Tibial artery (tissue), 4 donors: ENCODE data around the gene PTS.

ENCODE experiments used
- DNase-seq, 2 donors: peaks; one replicate each; pipeline ENCODE4 v3.0.0-alpha.2; 2019
- H3K27ac ChIP-seq, 2 donors: fragments of 200-600 bp; sonication (generic) in 1 of 2; 1 replicate in 1 of 2; 2 replicates in 1 of 2; pipeline ENCODE4 v1.5.1; 2018 to 2019; ENCODE audit warnings: mild to moderate bottlenecking in 1 of 2
- H3K27me3 ChIP-seq, 2 donors: fragments of 200-600 bp; sonication (generic) in 1 of 2; one replicate each; pipeline versions ENCODE4 v1.5.1 to v1.6.0; 2016 to 2019
- H3K36me3 ChIP-seq, 3 donors: fragments of 200-600 bp; sonication (generic) in 2 of 3; one replicate each; pipeline ENCODE4 v1.5.1; 2016 to 2019; ENCODE audit warnings: mild to moderate bottlenecking in 2 of 3
- H3K4me1 ChIP-seq, 4 donors: fragments of 200-600 bp; sonication (generic) in 2 of 4; 1 replicate in 3 of 4; 2 replicates in 1 of 4; pipeline ENCODE4 v1.5.1; 2016 to 2019
- H3K4me3 ChIP-seq, 2 donors: fragments of 200-600 bp; sonication (generic) in 1 of 2; 1 replicate in 1 of 2; 2 replicates in 1 of 2; pipeline ENCODE4 v1.5.1; 2018 to 2019; ENCODE audit warnings: mild to moderate bottlenecking in 2 of 2
- H3K9me3 ChIP-seq, 3 donors: fragments of 200-600 bp; sonication (generic) in 1 of 3; one replicate each; pipeline ENCODE4 v1.5.1; 2016 to 2019
- intact Hi-C: fragments of 100-400 bp; cut with DNase I; formaldehyde crosslinking; loops from one replicate; pipeline ENCODE4 v1.15.0; 2023; ENCODE audit warnings: low total_unique reads
- TF ChIP-seq, protein P1 (sequence below), 2 experiments: fragments of 200-600 bp in 1 of 2; fragments of 450-650 bp in 1 of 2; IDR thresholded peaks; one replicate each; pipeline ENCODE4 v1.5.1; 2017 to 2019; ENCODE audit warnings: antibody characterized with exemption in 2 of 2, mild to moderate bottlenecking in 1 of 2, moderate library complexity in 1 of 2

Gene PTS

GRCh38 chr11:112222303-112222702, 3.9 kb upstream of the PTS start:
- TF ChIP-seq, protein P1, sequence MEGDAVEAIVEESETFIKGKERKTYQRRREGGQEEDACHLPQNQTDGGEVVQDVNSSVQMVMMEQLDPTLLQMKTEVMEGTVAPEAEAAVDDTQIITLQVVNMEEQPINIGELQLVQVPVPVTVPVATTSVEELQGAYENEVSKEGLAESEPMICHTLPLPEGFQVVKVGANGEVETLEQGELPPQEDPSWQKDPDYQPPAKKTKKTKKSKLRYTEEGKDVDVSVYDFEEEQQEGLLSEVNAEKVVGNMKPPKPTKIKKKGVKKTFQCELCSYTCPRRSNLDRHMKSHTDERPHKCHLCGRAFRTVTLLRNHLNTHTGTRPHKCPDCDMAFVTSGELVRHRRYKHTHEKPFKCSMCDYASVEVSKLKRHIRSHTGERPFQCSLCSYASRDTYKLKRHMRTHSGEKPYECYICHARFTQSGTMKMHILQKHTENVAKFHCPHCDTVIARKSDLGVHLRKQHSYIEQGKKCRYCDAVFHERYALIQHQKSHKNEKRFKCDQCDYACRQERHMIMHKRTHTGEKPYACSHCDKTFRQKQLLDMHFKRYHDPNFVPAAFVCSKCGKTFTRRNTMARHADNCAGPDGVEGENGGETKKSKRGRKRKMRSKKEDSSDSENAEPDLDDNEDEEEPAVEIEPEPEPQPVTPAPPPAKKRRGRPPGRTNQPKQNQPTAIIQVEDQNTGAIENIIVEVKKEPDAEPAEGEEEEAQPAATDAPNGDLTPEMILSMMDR (IDR thresholded peaks at IDR 0.05) = no peak
- Histone ChIP-seq H3K4me3 (no peak overlapping the region), H3K27me3 (no peaks in the 10 kb centered on the region), H3K36me3 (no peaks in the 10 kb centered on the region), H3K9me3 (no peaks in the 10 kb centered on the region), H3K27ac (no peak overlapping the region), H3K4me1 (peaks cover 0 to 10% (median 6%) of the 10 kb centered on the region in 4 donors)
- no peak for DNase-seq
- intact Hi-C loops = no loop called here

GRCh38 chr11:112223121-112223520, 3.1 kb upstream of the PTS start:
- intact Hi-C loops = no loop called here
- Histone ChIP-seq H3K27me3 (no peaks in the 10 kb centered on the region), H3K36me3 (no peaks in the 10 kb centered on the region), H3K4me1 (peaks cover 0 to 18% (median 12%) of the 10 kb centered on the region in 4 donors), H3K27ac (no peak overlapping the region), H3K4me3 (no peak overlapping the region), H3K9me3 (no peaks in the 10 kb centered on the region)
- no peak for DNase-seq
- TF ChIP-seq, protein P1 (IDR thresholded peaks at IDR 0.05) = no peak

- H3K27me3 ChIP-seq = no peaks in the 10 kb centered on the region
- H3K4me1 ChIP-seq = peaks cover 0 to 18% (median 12%) of the 10 kb centered on the region in 4 donors
- intact Hi-C loops = no loop called here
- TF ChIP-seq, protein P1 (IDR thresholded peaks at IDR 0.05) = no peak
- H3K9me3 ChIP-seq = no peaks in the 10 kb centered on the region
- H3K27ac ChIP-seq = no peak overlapping the region
- peaks cover 0 to 3% (median 0%) of the 10 kb centered on the region in 3 donors for H3K36me3 ChIP-seq
- H3K4me3 ChIP-seq = no peak overlapping the region
- DNase-seq = no peak
Measured at GRCh38 chr11:112223754-112224532, 2.3 kb upstream of the PTS start.

- Histone ChIP-seq H3K4me1 (peaks cover 0 to 18% (median 10%) of the 10 kb centered on the region in 4 donors), H3K4me3 (peak overlapping the region; percentile 80 to 85), H3K36me3 (peaks cover 14 to 21% (median 14%) of the 10 kb centered on the region in 3 donors), H3K27me3 (no peaks in the 10 kb centered on the region), H3K27ac (peak overlapping the region; percentile 95), H3K9me3 (no peaks in the 10 kb centered on the region)
- peak in 1 of 2 donors; percentile 58 for DNase-seq
- TF ChIP-seq, protein P1 (IDR thresholded peaks at IDR 0.05) = no peak
- intact Hi-C loops = no loop called here
Measured at GRCh38 chr11:112225753-112226061, 521 bp upstream of the PTS start.

- TF ChIP-seq, protein P1 (IDR thresholded peaks at IDR 0.05) = no peak
- Histone ChIP-seq H3K4me1 (peaks cover 0 to 18% (median 10%) of the 10 kb centered on the region in 4 donors), H3K9me3 (no peaks in the 10 kb centered on the region), H3K27me3 (no peaks in the 10 kb centered on the region), H3K27ac (peak overlapping the region; percentile 95), H3K4me3 (peak overlapping the region; percentile 80 to 85), H3K36me3 (peaks cover 19 to 32% (median 24%) of the 10 kb centered on the region in 3 donors)
- intact Hi-C loops = no loop called here
- no peak for DNase-seq
Measured at GRCh38 chr11:112226831-112227401, 688 bp downstream of the PTS start.
